GM19328 (cell line): Measurements from ENCODE around the gene HINT1.
"Not testable (repeated sequence)": the region's sequence is repeated elsewhere in the genome, so short reads cannot be mapped to it uniquely, and the experiment has no call there.

Experiments
- ATAC-seq: cut with Tn5 transposase; IDR thresholded peaks from one replicate; pipeline ENCODE4 v1.9.1; 2021; ENCODE audit warnings: mild to moderate bottlenecking, moderate library complexity; ENCODE audit not compliant: unreplicated experiment

The HINT1 gene

GRCh38 chr5:131165119-131165727 is at the start of gene HINT1:
Gene HINT1, minus strand, starts transcription at chr5:131165256. Its CDS starts 51 bp downstream, at chr5:131165205.
- ATAC-seq, result peak; percentile 81

- no peak for ATAC-seq
Measured at GRCh38 chr5:131214609-131215227, 49.7 kb upstream of the HINT1 start.

- no peak for ATAC-seq
Measured at GRCh38 chr5:131212471-131213021, 47.5 kb upstream of the HINT1 start.

DNA sequence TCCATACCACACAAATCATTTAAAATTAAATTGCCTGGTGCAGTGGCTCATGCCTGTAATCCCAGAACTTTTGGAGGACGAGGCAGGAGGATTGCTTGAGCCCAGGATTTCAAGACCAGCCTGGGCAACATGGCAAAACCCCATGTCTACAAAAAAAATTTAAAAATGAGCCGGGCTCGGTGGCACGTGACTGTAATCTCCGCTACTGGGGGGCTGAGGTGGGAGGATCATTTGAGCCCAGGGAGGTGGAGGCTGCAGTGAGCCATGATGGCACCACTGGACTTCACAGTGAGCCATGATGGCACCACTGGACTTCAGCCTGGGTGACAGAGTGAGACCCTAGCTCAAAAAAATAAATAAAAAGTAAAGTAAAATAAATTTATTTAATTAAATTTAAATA is 46.6 kb upstream of the HINT1 start:
- ATAC-seq, result no peak

DNA sequence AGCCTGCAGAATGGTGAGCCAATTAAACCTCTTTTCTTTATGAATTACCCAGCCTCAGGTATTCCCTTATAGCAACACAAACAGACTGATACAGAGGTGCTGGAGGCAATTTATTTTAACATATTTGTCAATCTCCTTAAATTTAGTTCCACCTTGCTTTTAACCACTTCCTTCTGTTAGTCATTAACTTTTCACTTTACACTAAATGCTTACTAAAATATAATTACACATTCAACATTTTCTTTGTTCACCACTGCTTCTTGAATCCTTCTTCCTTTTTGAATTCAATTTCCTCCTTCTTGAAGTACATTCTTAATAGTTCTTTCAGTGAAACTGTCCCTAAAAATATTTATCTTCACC is 45.1 kb upstream of the HINT1 start:
- peak; percentile 2 for ATAC-seq

GRCh38 chr5:131209506-131210150 is 44.6 kb upstream of the HINT1 start:
- ATAC-seq, result peak; percentile 89

DNA sequence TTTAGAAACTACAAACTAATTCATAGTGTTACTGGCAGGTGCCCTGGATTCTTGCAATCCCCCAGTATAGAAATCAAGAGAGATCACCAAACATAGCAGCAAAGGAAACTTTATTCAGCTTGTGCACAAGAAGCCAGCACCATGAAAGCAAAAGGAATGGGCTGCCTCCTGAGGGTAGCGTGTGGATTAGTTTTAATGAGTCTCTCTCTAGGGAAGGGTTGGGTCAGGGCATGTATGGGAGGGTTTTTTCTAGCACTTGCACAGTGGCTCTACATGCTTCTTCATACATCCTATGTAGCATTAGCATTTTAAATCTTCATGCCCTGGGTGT is 44.1 kb upstream of the HINT1 start:
- no peak for ATAC-seq

GRCh38 chr5:131206772-131207171 is 41.7 kb upstream of the HINT1 start:
- ATAC-seq, result no peak

GRCh38 chr5:131206061-131206460 is 41.0 kb upstream of the HINT1 start:
- no peak for ATAC-seq

DNA sequence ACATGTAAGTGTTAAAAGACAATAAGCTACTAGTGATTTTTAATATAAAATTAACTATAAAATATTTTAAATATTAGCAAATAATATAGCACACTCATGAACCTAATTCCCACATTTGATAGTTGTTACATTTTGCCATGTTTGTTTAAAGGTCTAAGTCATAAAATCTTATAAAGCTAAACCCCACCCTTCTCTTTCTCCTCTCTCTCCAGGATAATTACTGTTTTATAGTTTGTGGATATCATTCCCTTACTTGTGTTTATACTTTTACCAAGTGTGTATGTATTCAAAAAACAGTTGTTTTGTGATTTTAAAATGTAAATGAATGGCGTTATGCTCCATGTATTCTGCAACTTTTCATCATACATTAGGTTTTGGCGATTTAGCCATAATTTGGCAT is 39.9 kb upstream of the HINT1 start:
- ATAC-seq, result no peak

GRCh38 chr5:131200560-131200959 is 35.5 kb upstream of the HINT1 start:
- no peak for ATAC-seq

DNA sequence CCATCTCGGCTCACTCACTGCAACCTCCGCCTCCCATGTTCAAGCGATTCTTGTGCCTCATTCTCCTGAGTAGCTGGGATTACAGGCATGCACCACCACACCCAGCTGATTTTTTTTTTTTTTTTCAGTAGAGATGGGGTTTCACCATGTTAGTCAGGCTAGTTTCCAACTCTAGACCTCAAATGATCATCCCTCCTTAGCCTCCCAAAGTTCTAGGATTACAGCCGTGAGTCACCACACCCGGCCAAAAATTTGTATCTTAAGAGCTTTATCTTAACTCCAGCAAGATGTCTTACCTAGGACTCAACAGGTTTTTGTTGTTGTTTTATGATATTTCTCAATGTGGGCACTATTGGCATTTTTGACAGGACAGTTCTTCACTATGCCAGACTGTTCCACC is 33.6 kb upstream of the HINT1 start:
- no peak for ATAC-seq

DNA sequence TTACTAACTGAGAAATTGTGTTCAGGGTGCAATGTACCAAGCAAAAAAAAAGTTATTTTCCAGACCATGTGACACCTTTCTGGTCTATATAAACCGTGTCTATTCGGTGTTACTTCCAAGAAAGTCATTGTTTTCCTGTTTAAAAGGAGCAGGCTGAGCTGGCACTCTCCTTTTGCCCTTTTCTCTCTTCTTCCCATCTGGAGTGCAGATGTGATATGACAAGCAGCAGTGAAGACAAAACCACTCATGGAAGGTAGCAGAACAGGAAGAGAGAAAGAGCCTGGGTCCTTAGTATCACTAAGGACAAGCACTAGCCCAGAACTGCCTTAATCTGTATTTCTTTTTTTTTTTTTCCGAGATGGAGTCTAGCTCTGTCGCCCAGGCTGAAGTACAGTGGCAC is 31.3 kb upstream of the HINT1 start:
- ATAC-seq, result no peak

- no peak for ATAC-seq
Measured at GRCh38 chr5:131195696-131196095, 30.6 kb upstream of the HINT1 start.

DNA sequence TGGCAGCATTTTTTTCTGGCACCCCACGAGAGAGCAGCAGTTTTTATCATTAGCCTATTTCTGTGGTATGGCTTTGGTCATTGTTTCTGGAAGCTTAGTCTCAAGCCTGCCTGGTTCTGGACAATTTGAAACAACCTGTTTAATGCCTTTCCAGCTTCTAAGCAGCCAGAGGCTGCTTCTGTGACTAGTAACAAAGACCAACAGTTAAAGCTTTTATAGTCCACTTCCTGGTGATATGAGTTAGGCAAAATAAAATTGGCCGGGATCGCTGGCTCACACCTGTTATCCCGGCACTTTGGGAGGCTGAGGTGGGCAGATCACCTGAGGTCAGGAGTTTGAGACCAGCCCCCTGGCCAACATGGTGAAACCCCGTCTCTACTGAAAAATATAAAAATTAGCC is 29.7 kb upstream of the HINT1 start:
- no peak for ATAC-seq

GRCh38 chr5:131193897-131194296 is 28.8 kb upstream of the HINT1 start:
- not testable (repeated sequence) for ATAC-seq

- no peak for ATAC-seq
Measured at GRCh38 chr5:131193106-131193505, 28.1 kb upstream of the HINT1 start.

- no peak for ATAC-seq
Measured at GRCh38 chr5:131186561-131187256, 21.7 kb upstream of the HINT1 start.

- ATAC-seq, result no peak
Measured at GRCh38 chr5:131185523-131186104, 20.6 kb upstream of the HINT1 start.

DNA sequence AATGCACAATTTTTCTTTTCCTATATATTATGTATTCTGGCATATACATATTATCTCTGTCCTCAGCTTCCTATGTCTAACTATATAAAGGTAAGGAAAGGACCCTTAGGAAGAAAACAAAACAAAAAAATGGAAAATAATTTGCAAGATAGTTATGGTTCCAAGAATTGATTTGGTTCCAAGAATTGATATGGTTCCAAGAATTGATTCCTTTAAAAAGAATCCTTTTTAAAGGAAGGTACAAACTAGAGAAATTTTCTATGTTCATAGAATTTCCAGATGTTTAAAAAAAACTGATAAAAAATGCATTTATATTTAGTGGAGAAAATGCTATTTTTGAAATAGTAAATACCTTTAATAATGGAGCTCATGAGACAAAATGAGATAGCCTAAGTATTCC is 17.8 kb upstream of the HINT1 start:
- ATAC-seq, result no peak

- ATAC-seq, result no peak
Measured at GRCh38 chr5:131180407-131180806, 15.4 kb upstream of the HINT1 start.
